SK-N-SH (cell line): ENCODE results near the gene POP4. TPM values are rescaled to one million over a fixed set of nuclear protein-coding genes. Genes with fewer than 3 reads are reported as not detected.

Source experiments
- CTCF ChIA-PET: fragments of 300-600, 350-600 bp; formaldehyde crosslinking; extraction: SDS; loops from one replicate; lab custom pipeline; 2021; lab: Yijun Ruan, JAX
- POLR2A ChIA-PET: fragments of 350-600 bp; sonication (Branson Sonifier 250); formaldehyde crosslinking; extraction: SDS; loops from one replicate; lab custom pipeline; 2020; ENCODE audit warnings: antibody characterized with exemption, inconsistent platforms; lab: Yijun Ruan, JAX
- DNase-seq: peaks from one replicate; pipeline ENCODE4 v3.0.0; 2012
- H2AFZ ChIP-seq: fragments of 200-600 bp; sonication (generic); 2 replicates; pipeline ENCODE4 v1.8.1; 2016; ENCODE audit warnings: antibody characterized with exemption, mild to moderate bottlenecking, low read depth
- H3F3A ChIP-seq: fragments of 200-600 bp; sonication (generic); replicated peaks from 2 replicates; pipeline ENCODE3; 2016; ENCODE audit warnings: antibody characterized with exemption, mild to moderate bottlenecking; ENCODE audit not compliant: insufficient read depth
- H3K27ac ChIP-seq, 2 experiments: fragments of 200-500 bp in 1 of 2; fragments of 200-600 bp in 1 of 2; sonication (Bioruptor generic) in 1 of 2; sonication (generic), shearing (Covaris generic) in 1 of 2; 2 replicates each; pipeline versions ENCODE4 v1.5.1 to v1.6.1; 2014 to 2016; ENCODE audit warnings: low read depth in 2 of 2, inconsistent platforms in 1 of 2, low read length in 1 of 2, mild to moderate bottlenecking in 1 of 2, mixed read lengths in 1 of 2
- H3K27me3 ChIP-seq: fragments of 200-600 bp; sonication (generic), shearing (Covaris generic); 2 replicates; pipeline ENCODE4 v1.6.1; 2016; ENCODE audit warnings: mixed run types; ENCODE audit not compliant: insufficient read depth
- H3K36me3 ChIP-seq, 2 experiments: fragments of 200-500 bp in 1 of 2; fragments of 200-600 bp in 1 of 2; sonication (Bioruptor generic) in 1 of 2; sonication (generic) in 1 of 2; replicated peaks in 1 of 2; 2 replicates each; pipeline versions ENCODE3 to v1.5.1; 2014 to 2016; ENCODE audit warnings: low read length in 1 of 2, mild to moderate bottlenecking in 1 of 2; ENCODE audit not compliant: insufficient read depth in 2 of 2, control insufficient read depth in 1 of 2
- H3K4me1 ChIP-seq, 2 experiments: fragments of 200-500 bp in 1 of 2; fragments of 200-600 bp in 1 of 2; sonication (Bioruptor generic) in 1 of 2; sonication (generic), shearing (Covaris generic) in 1 of 2; 2 replicates each; pipeline versions ENCODE4 v1.5.1 to v1.6.1; 2014 to 2016; ENCODE audit warnings: low read depth in 1 of 2, low read length in 1 of 2, mixed run types in 1 of 2; ENCODE audit not compliant: insufficient read depth in 2 of 2, control insufficient read depth in 1 of 2
- H3K4me2 ChIP-seq: fragments of 200-600 bp; sonication (generic), shearing (Covaris generic); 2 replicates; pipeline ENCODE4 v1.6.1; 2017; ENCODE audit warnings: mixed run types
- H3K4me3 ChIP-seq, 2 experiments: fragments of 200-500 bp in 1 of 2; fragments of 200-600 bp in 1 of 2; sonication (Bioruptor generic) in 1 of 2; sonication (generic), shearing (Covaris generic) in 1 of 2; 2 replicates each; pipeline versions ENCODE4 v1.5.1 to v1.8.1; 2014 to 2016; ENCODE audit warnings: low read depth in 2 of 2, inconsistent platforms in 1 of 2, low read length in 1 of 2, mild to moderate bottlenecking in 1 of 2, mixed read lengths in 1 of 2, moderate library complexity in 1 of 2
- H3K79me2 ChIP-seq: fragments of 200-600 bp; sonication (generic); 2 replicates; pipeline ENCODE4 v1.8.1; 2017; ENCODE audit warnings: mild to moderate bottlenecking; ENCODE audit not compliant: insufficient read depth
- H3K9ac ChIP-seq: fragments of 200-600 bp; sonication (generic); 2 replicates; pipeline ENCODE4 v1.6.1; 2017; ENCODE audit warnings: mixed run types
- H3K9me2 ChIP-seq: fragments of 200-600 bp; sonication (generic); 2 replicates; pipeline ENCODE4 v1.6.1; 2017; ENCODE audit warnings: mixed run types
- H3K9me3 ChIP-seq: fragments of 200-600 bp; sonication (generic); 2 replicates; pipeline ENCODE4 v1.6.1; 2017; ENCODE audit warnings: mixed run types, mild to moderate bottlenecking, moderate library complexity
- H4K20me1 ChIP-seq: fragments of 200-600 bp; sonication (generic); 2 replicates; pipeline ENCODE4 v1.6.1; 2017; ENCODE audit warnings: mild to moderate bottlenecking, mixed run types; ENCODE audit not compliant: insufficient read depth
- CHD2 ChIP-seq: fragments of 150-350 bp; IDR thresholded peaks from 2 replicates; pipeline ENCODE4 v1.6.1; 2018; ENCODE audit warnings: low read length; ENCODE audit not compliant: partially characterized antibody
- CTCF ChIP-seq: fragments of 200-600 bp; sonication (generic); IDR thresholded peaks from 2 replicates; pipeline ENCODE4 v1.6.1; 2017; ENCODE audit warnings: antibody characterized with exemption, mild to moderate bottlenecking, moderate library complexity
- EZH2phosphoT487 ChIP-seq: fragments of 200-600 bp; sonication (generic); IDR thresholded peaks from 2 replicates; pipeline ENCODE4 v1.6.1; 2017; ENCODE audit warnings: low read depth, mixed run types, mild to moderate bottlenecking, antibody characterized with exemption, moderate library complexity, borderline replicate concordance
- IRF3 ChIP-seq: fragments of 150-350 bp; IDR thresholded peaks from 2 replicates; pipeline ENCODE4 v1.6.1; 2016; ENCODE audit warnings: mild to moderate bottlenecking, low read depth, low read length
- MXI1 ChIP-seq: IDR thresholded peaks from 2 replicates; pipeline ENCODE4 v1.6.1; 2012; ENCODE audit warnings: mild to moderate bottlenecking, low read depth, low read length, improper control_type of control experiment
- NFIC ChIP-seq: IDR thresholded peaks from 2 replicates; pipeline ENCODE4 v1.4.0; 2012; ENCODE audit warnings: borderline replicate concordance
- NRF1 ChIP-seq: IDR thresholded peaks from 2 replicates; pipeline ENCODE4 v1.6.1; 2012; ENCODE audit warnings: low read depth, mild to moderate bottlenecking, low read length
- POLR2AphosphoS5 ChIP-seq: IDR thresholded peaks from 2 replicates; pipeline ENCODE4 v1.6.1; 2012; ENCODE audit warnings: low read depth, low read length
- RAD21 ChIP-seq: IDR thresholded peaks from 2 replicates; pipeline ENCODE4 v1.6.1; 2012; ENCODE audit warnings: mild to moderate bottlenecking, low read length
- RFX5 ChIP-seq: IDR thresholded peaks from 2 replicates; pipeline ENCODE4 v1.6.1; 2012; ENCODE audit warnings: mild to moderate bottlenecking, improper control_type of control experiment, low read length
- RXRA ChIP-seq: IDR thresholded peaks from 2 replicates; pipeline ENCODE4 v1.4.0; 2012; ENCODE audit warnings: low read depth, mild to moderate bottlenecking, borderline replicate concordance
- TCF12 ChIP-seq: IDR thresholded peaks from 2 replicates; pipeline ENCODE4 v1.4.0; 2012
- TEAD4 ChIP-seq: IDR thresholded peaks from 2 replicates; pipeline ENCODE4 v1.4.0; 2012; ENCODE audit warnings: mild to moderate bottlenecking, borderline replicate concordance; ENCODE audit not compliant: insufficient read depth
- USF1 ChIP-seq: IDR thresholded peaks from 2 replicates; pipeline ENCODE4 v1.4.0; 2012; ENCODE audit warnings: low read depth, borderline replicate concordance
- USF2 ChIP-seq: fragments of 150-350 bp; IDR thresholded peaks from 2 replicates; pipeline ENCODE4 v1.6.1; 2017; ENCODE audit warnings: antibody characterized with exemption, low read length, low read depth, borderline replicate concordance
- ZBTB33 ChIP-seq: IDR thresholded peaks from 2 replicates; pipeline ENCODE4 v1.4.0; 2012; ENCODE audit warnings: low read depth, borderline replicate concordance
- WGBS: methylation state at CpG from one replicate; pipeline ENCODE4 v1.1.6; 2017; ENCODE audit warnings: low lambda C conversion rate; 5-methylcytosine and 5-hydroxymethylcytosine counted together
- polyA plus RNA-seq, 3 experiments: library from polyadenylated mRNA; depleted of rRNA; stranded (reverse); fragments of >200 nt; gene quantifications; 2 replicates each; pipeline ENCODE4 v1.2.3, GENCODE V29; 2012
- TF ChIP-seq, protein P1 (sequence below): IDR thresholded peaks from 2 replicates; pipeline ENCODE4 v1.6.1; 2012; ENCODE audit warnings: mild to moderate bottlenecking, low read depth, low read length, moderate library complexity

Gene POP4
- polyA plus RNA-seq, 1 of the 3 experiments (the other 2 are of a cell fraction): 75.4 TPM

DNA sequence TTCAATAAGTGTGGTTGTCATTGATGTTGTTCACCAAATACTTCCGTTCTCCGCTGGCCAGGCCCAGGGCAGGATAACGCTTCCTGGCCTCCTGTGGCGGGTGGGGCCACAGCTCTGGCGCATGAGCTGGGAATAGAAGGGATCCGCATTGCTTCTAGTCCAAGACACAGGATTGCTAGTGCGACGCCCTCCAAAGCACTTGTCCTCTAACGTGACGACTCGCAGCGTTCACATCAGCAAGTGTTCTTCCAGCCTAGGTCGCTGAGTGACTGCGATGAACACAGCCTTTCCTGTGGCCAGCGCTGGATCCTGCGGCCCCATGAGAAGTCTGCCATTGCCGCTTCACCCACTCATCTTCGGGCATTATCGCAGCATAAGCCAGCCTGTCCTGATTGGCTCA is 40.9 kb upstream of the POP4 start:
- Histone ChIP-seq H3F3A (no peaks in the 10 kb centered on the region), H3K9me3 (no peaks in the 10 kb centered on the region), H3K79me2 (no peaks in the 10 kb centered on the region), H4K20me1 (no peaks in the 10 kb centered on the region), H3K27me3 (peaks cover 34% of the 10 kb centered on the region), H3K4me1 (no peaks in the 10 kb centered on the region), H3K9me2 (no peaks in the 10 kb centered on the region), H2AFZ (no peak overlapping the region), H3K27ac (no peak overlapping the region), H3K4me2 (no peak overlapping the region), H3K36me3 (no peaks in the 10 kb centered on the region), H3K4me3 (no peak overlapping the region), H3K9ac (no peak overlapping the region)
- 8% methylated on average over 2 of the region's 19 CpGs for WGBS
- CTCF ChIA-PET: no interaction called here
- TF ChIP-seq NFIC: no peak
- TF ChIP-seq IRF3: no peak
- no peak for TF ChIP-seq RAD21
- POLR2A ChIA-PET: no interaction called here
- no peak for DNase-seq

- POLR2A ChIA-PET: no interaction called here
- Histone ChIP-seq H3K9me3 (no peaks in the 10 kb centered on the region), H3K4me3 (no peak overlapping the region), H3K9ac (no peak overlapping the region), H3K9me2 (no peaks in the 10 kb centered on the region), H3K36me3 (no peaks in the 10 kb centered on the region), H2AFZ (no peak overlapping the region), H4K20me1 (no peaks in the 10 kb centered on the region), H3K4me1 (no peaks in the 10 kb centered on the region), H3K79me2 (no peaks in the 10 kb centered on the region), H3K4me2 (no peak overlapping the region), H3F3A (no peaks in the 10 kb centered on the region), H3K27ac (no peak overlapping the region), H3K27me3 (peaks cover 34% of the 10 kb centered on the region)
- CTCF ChIA-PET: no interaction called here
- no peak for DNase-seq
- 8% methylated on average over 3 of the region's 3 CpGs for WGBS
- TF ChIP-seq, protein P1, sequence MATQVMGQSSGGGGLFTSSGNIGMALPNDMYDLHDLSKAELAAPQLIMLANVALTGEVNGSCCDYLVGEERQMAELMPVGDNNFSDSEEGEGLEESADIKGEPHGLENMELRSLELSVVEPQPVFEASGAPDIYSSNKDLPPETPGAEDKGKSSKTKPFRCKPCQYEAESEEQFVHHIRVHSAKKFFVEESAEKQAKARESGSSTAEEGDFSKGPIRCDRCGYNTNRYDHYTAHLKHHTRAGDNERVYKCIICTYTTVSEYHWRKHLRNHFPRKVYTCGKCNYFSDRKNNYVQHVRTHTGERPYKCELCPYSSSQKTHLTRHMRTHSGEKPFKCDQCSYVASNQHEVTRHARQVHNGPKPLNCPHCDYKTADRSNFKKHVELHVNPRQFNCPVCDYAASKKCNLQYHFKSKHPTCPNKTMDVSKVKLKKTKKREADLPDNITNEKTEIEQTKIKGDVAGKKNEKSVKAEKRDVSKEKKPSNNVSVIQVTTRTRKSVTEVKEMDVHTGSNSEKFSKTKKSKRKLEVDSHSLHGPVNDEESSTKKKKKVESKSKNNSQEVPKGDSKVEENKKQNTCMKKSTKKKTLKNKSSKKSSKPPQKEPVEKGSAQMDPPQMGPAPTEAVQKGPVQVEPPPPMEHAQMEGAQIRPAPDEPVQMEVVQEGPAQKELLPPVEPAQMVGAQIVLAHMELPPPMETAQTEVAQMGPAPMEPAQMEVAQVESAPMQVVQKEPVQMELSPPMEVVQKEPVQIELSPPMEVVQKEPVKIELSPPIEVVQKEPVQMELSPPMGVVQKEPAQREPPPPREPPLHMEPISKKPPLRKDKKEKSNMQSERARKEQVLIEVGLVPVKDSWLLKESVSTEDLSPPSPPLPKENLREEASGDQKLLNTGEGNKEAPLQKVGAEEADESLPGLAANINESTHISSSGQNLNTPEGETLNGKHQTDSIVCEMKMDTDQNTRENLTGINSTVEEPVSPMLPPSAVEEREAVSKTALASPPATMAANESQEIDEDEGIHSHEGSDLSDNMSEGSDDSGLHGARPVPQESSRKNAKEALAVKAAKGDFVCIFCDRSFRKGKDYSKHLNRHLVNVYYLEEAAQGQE: no peak
- TF ChIP-seq TEAD4 (no peak), USF2 (no peak), RFX5 (no peak), USF1 (no peak), TCF12 (no peak), CTCF (no peak), EZH2phosphoT487 (no peak), MXI1 (no peak), ZBTB33 (no peak), NRF1 (no peak), CHD2 (no peak), POLR2AphosphoS5 (no peak), RAD21 (no peak), RXRA (no peak)
These were observed 39.5 kb upstream of the POP4 start for GRCh38 chr19:29566496-29567054.
